IMR-90 (cell line): Measurements from ENCODE around the gene MROH7. TPM values are rescaled to one million over a fixed set of nuclear protein-coding genes. Genes with fewer than 3 reads are reported as not detected.

Experiments used
- ATAC-seq: fragments of 200-7000 bp; cut with Tn5 transposase; 2 replicates; pipeline ENCODE4 v1.9.1; 2020; ENCODE audit warnings: low read depth, mild to moderate bottlenecking, moderate library complexity
- BruUV-seq: library from RNA; stranded (reverse); fragments of 400-500 nt; replicated peaks from 2 replicates; lab custom pipeline; 2021; lab: Mats Ljungman, UMichigan
- CTCF ChIA-PET: fragments of 300-600 bp; formaldehyde crosslinking; extraction: SDS; loops from one replicate; lab custom pipeline; 2021; ENCODE audit warnings: antibody characterized with exemption; lab: Yijun Ruan, JAX
- POLR2A ChIA-PET: fragments of 300-600 bp; sonication (Branson Sonifier 250); formaldehyde crosslinking; loops from one replicate; lab custom pipeline; 2022; ENCODE audit warnings: antibody characterized with exemption; ENCODE audit not compliant: unreplicated experiment; lab: Charles Lee
- DNase-seq: peaks from one replicate; pipeline ENCODE4 v3.0.0; 2013
- H2AFZ ChIP-seq: replicated peaks from 2 replicates; pipeline ENCODE3; 2013; ENCODE audit warnings: low read length, mild to moderate bottlenecking; ENCODE audit not compliant: poor library complexity
- H2AK5ac ChIP-seq: 2 replicates; pipeline ENCODE4 v1.6.1; 2013; ENCODE audit warnings: low read depth, low read length, inconsistent platforms
- H2AK9ac ChIP-seq: replicated peaks from 2 replicates; pipeline ENCODE3; 2013; ENCODE audit warnings: mild to moderate bottlenecking, low read depth, low read length, moderate library complexity; ENCODE audit not compliant: poor library complexity
- H2BK120ac ChIP-seq: 2 replicates; pipeline ENCODE4 v1.6.1; 2013; ENCODE audit warnings: low read depth, low read length, inconsistent platforms
- H2BK15ac ChIP-seq: 3 replicates; pipeline ENCODE4 v1.6.1; 2013; ENCODE audit warnings: low read depth, low read length, inconsistent platforms
- H2BK20ac ChIP-seq: 2 replicates; pipeline ENCODE4 v1.6.1; 2013; ENCODE audit warnings: low read depth, mild to moderate bottlenecking, inconsistent platforms, low read length, moderate library complexity
- H2BK5ac ChIP-seq: 2 replicates; pipeline ENCODE4 v1.6.1; 2013; ENCODE audit warnings: mild to moderate bottlenecking, low read depth, low read length, inconsistent platforms; ENCODE audit not compliant: poor library complexity, severe bottlenecking
- H3K14ac ChIP-seq: replicated peaks from 2 replicates; pipeline ENCODE4 v1.6.1; 2013; ENCODE audit warnings: low read depth, low read length, inconsistent platforms
- H3K18ac ChIP-seq: 2 replicates; pipeline ENCODE4 v1.6.1; 2013; ENCODE audit warnings: low read depth, low read length, control low read depth
- H3K23ac ChIP-seq: 2 replicates; pipeline ENCODE4 v1.6.1; 2013; ENCODE audit warnings: low read depth, low read length, inconsistent platforms
- H3K27ac ChIP-seq: 2 replicates; pipeline ENCODE4 v1.5.1; 2013; ENCODE audit warnings: mild to moderate bottlenecking, control low read depth, low read length; ENCODE audit not compliant: insufficient read depth
- H3K27me3 ChIP-seq: 2 replicates; pipeline ENCODE4 v1.6.1; 2013; ENCODE audit warnings: low read length; ENCODE audit not compliant: control insufficient read depth, insufficient read depth
- H3K36me3 ChIP-seq: 2 replicates; pipeline ENCODE4 v1.6.1; 2013; ENCODE audit warnings: low read length, mixed read lengths; ENCODE audit not compliant: control insufficient read depth, insufficient read depth
- H3K4ac ChIP-seq: 2 replicates; pipeline ENCODE4 v1.6.1; 2013; ENCODE audit warnings: low read depth, low read length, inconsistent platforms
- H3K4me1 ChIP-seq: 2 replicates; pipeline ENCODE4 v1.6.1; 2013; ENCODE audit warnings: low read length, mixed read lengths; ENCODE audit not compliant: control insufficient read depth, insufficient read depth
- H3K4me2 ChIP-seq: 2 replicates; pipeline ENCODE4 v1.6.1; 2013; ENCODE audit warnings: low read depth, mild to moderate bottlenecking, control low read depth, low read length, moderate library complexity
- H3K4me3 ChIP-seq: 2 replicates; pipeline ENCODE4 v1.5.1; 2013; ENCODE audit warnings: low read depth, mild to moderate bottlenecking, control low read depth, low read length, moderate library complexity; ENCODE audit not compliant: insufficient read depth
- H3K56ac ChIP-seq: 2 replicates; pipeline ENCODE4 v1.6.1; 2013; ENCODE audit warnings: low read length, inconsistent platforms; ENCODE audit not compliant: insufficient read depth; ENCODE audit errors: extremely low read depth
- H3K79me1 ChIP-seq, 2 experiments: 2 replicates each; pipeline ENCODE4 v1.6.1; 2013; ENCODE audit warnings: low read length in 2 of 2, inconsistent platforms in 1 of 2, low read depth in 1 of 2
- H3K9ac ChIP-seq: 2 replicates; pipeline ENCODE4 v1.6.1; 2013; ENCODE audit warnings: low read depth, low read length, control low read depth
- H3K9me1 ChIP-seq: 2 replicates; pipeline ENCODE4 v1.6.1; 2013; ENCODE audit warnings: low read length, inconsistent platforms; ENCODE audit not compliant: insufficient read depth
- H3K9me3 ChIP-seq: 2 replicates; pipeline ENCODE4 v1.6.1; 2013; ENCODE audit warnings: low read length; ENCODE audit not compliant: control insufficient read depth, insufficient read depth
- H4K20me1 ChIP-seq: 2 replicates; pipeline ENCODE4 v1.6.1; 2013; ENCODE audit warnings: low read length, inconsistent platforms; ENCODE audit not compliant: insufficient read depth
- H4K5ac ChIP-seq: 2 replicates; pipeline ENCODE4 v1.6.1; 2013; ENCODE audit warnings: mild to moderate bottlenecking, low read depth, low read length, control low read depth
- H4K8ac ChIP-seq, 2 experiments: 2 replicates each; pipeline ENCODE4 v1.6.1; 2013; ENCODE audit warnings: low read depth in 2 of 2, low read length in 2 of 2, control low read depth in 1 of 2, inconsistent platforms in 1 of 2
- H4K91ac ChIP-seq: 2 replicates; pipeline ENCODE4 v1.6.1; 2013; ENCODE audit warnings: low read depth, low read length, inconsistent platforms; ENCODE audit not compliant: insufficient read depth
- BHLHE40 ChIP-seq: fragments of 150-350 bp; IDR thresholded peaks from 2 replicates; pipeline ENCODE4 v1.6.1; 2016; ENCODE audit warnings: mild to moderate bottlenecking, low read depth, low read length
- CHD1 ChIP-seq: IDR thresholded peaks from 2 replicates; pipeline ENCODE4 v1.6.1; 2012; ENCODE audit warnings: low read depth, low read length, improper control_type of control experiment
- FOS ChIP-seq: fragments of 150-350 bp; IDR thresholded peaks from 2 replicates; pipeline ENCODE4 v1.6.1; 2016; ENCODE audit warnings: low read depth, low read length
- MAFK ChIP-seq: IDR thresholded peaks from 2 replicates; pipeline ENCODE4 v1.6.1; 2012; ENCODE audit warnings: low read depth, low read length, improper control_type of control experiment
- MAZ ChIP-seq: IDR thresholded peaks from 2 replicates; pipeline ENCODE4 v1.6.1; 2012; ENCODE audit warnings: low read depth, mild to moderate bottlenecking, low read length, improper control_type of control experiment, moderate library complexity, borderline replicate concordance
- NFE2L2 ChIP-seq: fragments of 150-350 bp; IDR thresholded peaks from 2 replicates; pipeline ENCODE4 v1.6.1; 2016; ENCODE audit warnings: low read depth, mild to moderate bottlenecking, low read length
- RCOR1 ChIP-seq: IDR thresholded peaks from 2 replicates; pipeline ENCODE4 v1.6.1; 2012; ENCODE audit warnings: mild to moderate bottlenecking, low read length, improper control_type of control experiment; ENCODE audit not compliant: insufficient replicate concordance
- RFX5 ChIP-seq: IDR thresholded peaks from 2 replicates; pipeline ENCODE4 v1.8.0; 2012; ENCODE audit warnings: low read depth, mild to moderate bottlenecking, low read length, moderate library complexity
- SMC3 ChIP-seq: fragments of 150-350 bp; IDR thresholded peaks from 2 replicates; pipeline ENCODE4 v1.6.1; 2016; ENCODE audit warnings: low read depth, mild to moderate bottlenecking, antibody characterized with exemption, low read length, moderate library complexity
- WGBS, 2 experiments: methylation state at CpG; one replicate each; pipeline versions ENCODE4 v1.1.5 to v1.1.7; 2013; ENCODE audit warnings: missing lambda C conversion rate in 2 of 2; ENCODE audit not compliant: insufficient read length in 1 of 2; ENCODE audit errors: extremely low coverage in 2 of 2; 5-methylcytosine and 5-hydroxymethylcytosine counted together
- dilution Hi-C: fragments of 300-500 bp; cut with HindIII; formaldehyde crosslinking; loops from one replicate; pipeline ENCODE4 v1.14.3; 2018; ENCODE audit warnings: low sequenced_read_pairs; ENCODE audit not compliant: unreplicated experiment
- in situ Hi-C: fragments of 300-500 bp; cut with MboI; formaldehyde crosslinking; loops from 3 replicates; pipeline ENCODE4 v1.14.3; 2019; ENCODE audit warnings: low sequenced_read_pairs, inconsistent platforms, mixed read lengths
- intact Hi-C: fragments of 100-400 bp; cut with micrococcal nuclease; formaldehyde crosslinking; loops from 2 replicates; pipeline ENCODE4 v1.10.0; 2022
- polyA plus RNA-seq, 3 experiments: library from polyadenylated mRNA; depleted of rRNA; stranded (reverse); fragments of >200 nt; gene quantifications; 2 replicates each; pipeline ENCODE4 v1.2.3, GENCODE V29; 2012; ENCODE audit warnings: low replicate concordance in 1 of 3
- total RNA-seq: library from RNA; depleted of rRNA; stranded (reverse); fragments of >200 nt; gene quantifications from 2 replicates; pipeline ENCODE4 v1.2.3, GENCODE V29; 2012
- TF ChIP-seq, protein P1 (sequence below): fragments of 150-350 bp; IDR thresholded peaks from 2 replicates; pipeline ENCODE4 v1.6.1; 2017; ENCODE audit warnings: mild to moderate bottlenecking, antibody characterized with exemption, low read length, low read depth
- TF ChIP-seq, protein P2 (sequence below): conservative IDR thresholded peaks from 2 replicates; pipeline ENCODE4 v1.5.1; 2012; ENCODE audit warnings: mild to moderate bottlenecking, low read depth, low read length, improper control_type of control experiment

MROH7 gene
- total and polyA plus RNA-seq, 2 of the 4 experiments (the other 2 are of a cell fraction): not detected

DNA sequence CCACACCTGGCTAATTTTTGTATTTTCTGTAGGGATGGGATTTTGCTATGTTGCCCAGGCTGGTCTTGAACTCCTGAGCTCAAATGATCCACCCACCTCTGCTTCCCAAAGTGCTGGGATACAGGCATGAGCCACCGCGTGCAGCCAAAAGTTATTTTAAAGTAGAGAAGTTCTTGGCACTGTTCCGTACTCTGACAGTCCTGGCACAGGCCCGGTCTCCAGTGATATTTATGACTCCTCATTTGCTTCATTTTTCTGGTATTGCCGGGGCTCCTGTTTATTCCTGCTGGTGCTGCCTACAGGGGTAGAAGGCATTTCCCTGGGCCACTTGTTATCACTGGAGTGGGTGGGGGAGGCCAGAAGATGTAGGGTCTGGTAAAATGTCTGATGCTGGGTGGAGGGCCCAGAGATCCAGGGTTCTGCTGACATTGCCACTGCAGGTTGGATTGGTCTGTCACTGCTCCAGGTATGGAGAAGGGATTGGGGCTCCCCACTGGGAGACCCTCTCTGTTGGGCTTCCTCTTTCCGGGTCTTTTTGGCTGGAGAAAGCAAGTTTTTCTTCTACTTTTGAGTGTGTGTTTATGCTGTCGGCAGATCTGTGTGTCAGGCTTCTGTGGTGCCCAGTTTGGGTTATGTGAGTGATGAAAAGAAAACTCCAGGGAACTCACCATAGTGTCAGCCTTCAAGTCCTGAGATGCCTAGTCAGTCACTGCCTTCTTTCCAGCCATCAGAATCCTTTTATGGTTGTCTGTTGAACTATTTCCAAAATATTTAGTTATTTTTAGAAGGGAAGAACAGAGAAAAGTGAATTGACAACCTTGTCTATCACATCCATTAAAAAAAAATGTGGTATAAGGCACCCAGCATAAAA, 4.5 kb downstream of the MROH7 start (continued):
- TF ChIP-seq BHLHE40: no peak

DNA sequence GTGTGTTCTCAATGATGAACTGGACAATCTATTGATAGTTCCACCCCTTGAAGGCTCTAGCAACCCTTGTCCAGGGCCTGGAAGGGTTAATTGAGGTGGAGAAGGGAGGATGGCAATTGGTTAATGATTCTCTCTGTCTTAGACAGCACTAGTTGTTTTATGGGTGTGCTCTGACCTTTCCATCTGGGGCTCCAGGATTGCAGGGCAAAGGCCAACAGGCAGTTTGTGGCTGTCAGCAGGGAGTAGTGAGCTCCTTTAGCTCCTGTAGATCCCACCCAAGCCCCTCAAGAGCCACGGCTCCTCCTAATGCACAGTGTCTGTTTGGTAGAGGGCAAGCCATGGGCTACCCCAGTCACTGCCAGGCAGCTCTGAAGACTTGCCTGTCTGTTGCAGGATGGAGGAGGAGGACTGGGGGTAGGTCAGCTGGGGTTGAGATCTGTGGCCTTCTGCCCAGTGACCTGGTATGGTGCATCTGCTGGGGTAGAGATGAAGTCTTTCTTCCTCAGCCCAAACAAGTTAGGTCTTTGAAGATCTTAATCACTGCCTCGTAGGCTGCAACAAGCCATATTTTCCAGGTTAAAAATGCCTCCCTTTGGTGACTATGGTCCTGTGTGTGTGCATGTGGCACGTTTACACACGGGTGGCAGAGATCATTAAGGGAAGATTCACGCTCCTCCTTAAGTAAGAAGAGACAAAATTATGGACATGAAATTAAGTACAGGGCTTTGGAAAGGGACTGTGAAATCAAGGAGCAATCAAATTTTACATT, 7.7 kb downstream of the MROH7 start:
- ATAC-seq (no peak), DNase-seq (no peak)
- Histone ChIP-seq H3K27ac (no peak overlapping the region), H3K14ac (no peak overlapping the region), H3K4me1 (no peaks in the 10 kb centered on the region), H3K36me3 (no peaks in the 10 kb centered on the region), H3K56ac (no peak overlapping the region), H4K20me1 (no peaks in the 10 kb centered on the region), H4K91ac (no peak overlapping the region), H3K4me2 (no peak overlapping the region), H2AK9ac (no peak overlapping the region), H2AFZ (no peak overlapping the region), H3K9me3 (peaks cover 2% of the 10 kb centered on the region), H4K5ac (no peak overlapping the region), H2BK20ac (no peak overlapping the region), H4K8ac (no peak overlapping the region), H3K4ac (no peak overlapping the region), H3K9ac (no peak overlapping the region), H2BK5ac (no peak overlapping the region), H2BK120ac (no peak overlapping the region), H3K9me1 (no peaks in the 10 kb centered on the region), H2BK15ac (no peak overlapping the region), H3K18ac (no peak overlapping the region), H3K79me1 (no peaks in the 10 kb centered on the region), H2AK5ac (no peak overlapping the region), H3K4me3 (no peak overlapping the region), H3K23ac (no peak overlapping the region), H3K27me3 (peaks cover 36% of the 10 kb centered on the region)
- ChIA-PET POLR2A (no interaction called here), CTCF (no interaction called here)
- WGBS, 2 experiments: no CpG with 5 or more reads among the region's 5 CpGs
- intact Hi-C loops: no loop called here
- dilution Hi-C loops: no loop called here
- BruUV-seq: no TSS peak
- in situ Hi-C loops: no loop called here
- TF ChIP-seq MAZ: no peak
- no peak for TF ChIP-seq RFX5
- no peak for TF ChIP-seq CHD1
- TF ChIP-seq SMC3: no peak
- TF ChIP-seq, protein P1, sequence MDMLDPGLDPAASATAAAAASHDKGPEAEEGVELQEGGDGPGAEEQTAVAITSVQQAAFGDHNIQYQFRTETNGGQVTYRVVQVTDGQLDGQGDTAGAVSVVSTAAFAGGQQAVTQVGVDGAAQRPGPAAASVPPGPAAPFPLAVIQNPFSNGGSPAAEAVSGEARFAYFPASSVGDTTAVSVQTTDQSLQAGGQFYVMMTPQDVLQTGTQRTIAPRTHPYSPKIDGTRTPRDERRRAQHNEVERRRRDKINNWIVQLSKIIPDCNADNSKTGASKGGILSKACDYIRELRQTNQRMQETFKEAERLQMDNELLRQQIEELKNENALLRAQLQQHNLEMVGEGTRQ: no peak
- TF ChIP-seq BHLHE40: no peak
- TF ChIP-seq, protein P2, sequence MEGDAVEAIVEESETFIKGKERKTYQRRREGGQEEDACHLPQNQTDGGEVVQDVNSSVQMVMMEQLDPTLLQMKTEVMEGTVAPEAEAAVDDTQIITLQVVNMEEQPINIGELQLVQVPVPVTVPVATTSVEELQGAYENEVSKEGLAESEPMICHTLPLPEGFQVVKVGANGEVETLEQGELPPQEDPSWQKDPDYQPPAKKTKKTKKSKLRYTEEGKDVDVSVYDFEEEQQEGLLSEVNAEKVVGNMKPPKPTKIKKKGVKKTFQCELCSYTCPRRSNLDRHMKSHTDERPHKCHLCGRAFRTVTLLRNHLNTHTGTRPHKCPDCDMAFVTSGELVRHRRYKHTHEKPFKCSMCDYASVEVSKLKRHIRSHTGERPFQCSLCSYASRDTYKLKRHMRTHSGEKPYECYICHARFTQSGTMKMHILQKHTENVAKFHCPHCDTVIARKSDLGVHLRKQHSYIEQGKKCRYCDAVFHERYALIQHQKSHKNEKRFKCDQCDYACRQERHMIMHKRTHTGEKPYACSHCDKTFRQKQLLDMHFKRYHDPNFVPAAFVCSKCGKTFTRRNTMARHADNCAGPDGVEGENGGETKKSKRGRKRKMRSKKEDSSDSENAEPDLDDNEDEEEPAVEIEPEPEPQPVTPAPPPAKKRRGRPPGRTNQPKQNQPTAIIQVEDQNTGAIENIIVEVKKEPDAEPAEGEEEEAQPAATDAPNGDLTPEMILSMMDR: no peak
- no peak for TF ChIP-seq FOS
- TF ChIP-seq MAFK: no peak
- no peak for TF ChIP-seq RCOR1
- TF ChIP-seq NFE2L2: no peak
